Measurements from ENCODE around the gene SESTD1.

SESTD1 gene

GRCh38 chr2:179274749-179275148 lies 10.1 kb upstream of the SESTD1 start:
- peak; percentile 99 for ATAC-seq
- Mint-ChIP-seq H3K4me1 (peaks cover 24% of the 10 kb centered on the region), H3K27me3 (no peaks in the 10 kb centered on the region), H3K4me3 (peak overlapping the region; percentile 13), H3K27ac (peak overlapping the region; percentile 75), H3K36me3 (no peaks in the 10 kb centered on the region), H3K9me3 (no peaks in the 10 kb centered on the region)

GRCh38 chr2:179273461-179273962 lies 8.9 kb upstream of the SESTD1 start:
- no peak for ATAC-seq
- Mint-ChIP-seq H3K27me3 (no peaks in the 10 kb centered on the region), H3K9me3 (no peaks in the 10 kb centered on the region), H3K4me1 (peaks cover 24% of the 10 kb centered on the region), H3K27ac (peak overlapping the region; percentile 75), H3K36me3 (no peaks in the 10 kb centered on the region), H3K4me3 (no peak overlapping the region)

DNA sequence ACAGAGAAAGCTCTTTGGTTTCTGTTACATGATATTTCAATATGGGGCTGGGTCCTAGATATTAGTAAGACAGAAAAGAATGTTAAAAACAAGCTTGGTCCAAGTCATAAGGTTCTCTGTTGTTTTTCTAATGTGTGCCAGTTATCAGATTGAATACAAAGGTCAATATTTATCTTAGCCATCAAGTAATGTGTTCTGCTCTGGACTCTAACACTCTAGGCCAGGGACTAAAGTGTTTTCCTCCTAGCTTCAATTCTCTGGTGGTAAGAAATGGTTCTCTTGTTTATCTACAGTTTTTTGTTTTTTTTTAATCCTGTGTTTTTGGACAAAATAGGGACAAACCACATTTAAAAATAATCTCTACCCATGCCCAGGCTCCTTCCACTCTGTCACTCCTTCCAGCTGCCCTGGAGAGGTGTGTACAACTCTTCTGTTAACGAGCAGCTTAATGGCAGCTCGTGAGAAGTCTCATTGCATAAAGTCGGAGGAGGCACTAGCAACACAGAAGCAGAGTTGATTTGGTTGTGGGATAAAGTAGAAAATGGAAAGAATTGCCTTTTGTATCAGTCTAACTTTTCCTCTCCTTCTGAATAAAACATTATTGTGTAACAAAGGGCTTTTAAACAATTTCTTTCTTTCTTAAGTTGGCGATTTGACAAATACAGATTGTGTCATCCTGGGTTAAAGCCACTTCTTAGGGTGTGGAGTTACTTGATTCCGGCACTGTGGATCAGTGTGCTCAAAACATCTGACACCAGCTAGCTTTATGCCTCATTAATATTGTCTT lies 8.0 kb upstream of the SESTD1 start:
- H3K27ac Mint-ChIP-seq = peak overlapping the region; percentile 75

DNA sequence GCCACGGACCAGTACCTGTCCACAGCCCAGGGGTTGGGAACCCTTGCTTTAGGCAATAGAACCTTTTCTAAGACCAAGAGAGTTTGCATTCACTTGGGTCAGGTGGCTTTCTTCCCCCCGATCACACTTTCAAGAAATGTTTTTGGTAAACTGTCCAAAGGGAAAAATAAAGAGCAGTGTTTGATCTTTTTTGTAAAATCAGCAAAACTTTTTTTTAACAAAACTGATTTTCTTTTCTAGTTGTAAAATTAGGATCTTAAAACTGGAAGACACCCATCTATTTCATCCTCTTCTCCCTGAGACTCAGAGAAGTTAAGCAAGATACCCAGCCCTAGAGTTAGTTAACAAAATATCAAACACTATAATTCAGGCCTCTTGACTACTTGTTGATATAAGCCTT lies 6.1 kb upstream of the SESTD1 start:
- Mint-ChIP-seq H3K27me3 (no peaks in the 10 kb centered on the region), H3K36me3 (no peaks in the 10 kb centered on the region), H3K9me3 (no peaks in the 10 kb centered on the region), H3K27ac (no peak overlapping the region), H3K4me1 (peaks cover 24% of the 10 kb centered on the region), H3K4me3 (no peak overlapping the region)
- ATAC-seq = no peak

More for the DNA sequence above, 8.0 kb upstream of the SESTD1 start:
- Mint-ChIP-seq H3K36me3 (no peaks in the 10 kb centered on the region), H3K4me3 (no peak overlapping the region), H3K9me3 (no peaks in the 10 kb centered on the region), H3K27me3 (no peaks in the 10 kb centered on the region), H3K4me1 (peaks cover 24% of the 10 kb centered on the region)
- ATAC-seq = no peak

DNA sequence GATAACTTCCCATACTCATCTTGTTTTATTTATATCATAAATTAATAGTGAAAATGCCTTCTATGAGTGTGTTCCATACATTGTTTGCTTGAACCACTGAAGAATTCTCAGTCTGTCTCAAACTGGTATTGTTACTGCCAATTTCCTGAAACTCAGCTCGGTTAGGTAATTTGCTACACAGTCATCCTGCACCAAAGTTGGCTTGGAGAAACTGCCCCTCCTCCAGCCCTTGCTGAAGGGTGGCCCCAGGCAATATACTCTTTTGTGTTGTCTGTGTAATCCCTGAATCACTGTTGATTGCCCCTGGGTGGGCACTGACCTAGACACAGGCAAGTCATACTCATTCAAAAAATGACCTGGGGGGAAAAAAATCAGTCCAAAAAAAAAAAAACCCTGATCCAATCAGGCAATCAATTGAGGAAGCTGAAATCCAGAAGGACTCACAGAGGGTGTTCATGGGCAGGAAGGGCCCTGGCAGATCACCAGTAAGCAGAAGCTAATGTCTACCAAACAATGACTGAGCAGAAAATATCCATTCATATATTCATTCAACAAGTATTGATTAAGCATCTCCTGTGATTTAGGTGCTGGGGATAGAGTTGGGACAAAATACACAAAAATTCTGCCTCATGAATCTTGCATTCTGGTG lies 3.8 kb upstream of the SESTD1 start:
- Mint-ChIP-seq H3K27ac (peak overlapping the region; percentile 1), H3K36me3 (no peaks in the 10 kb centered on the region), H3K27me3 (no peaks in the 10 kb centered on the region), H3K9me3 (no peaks in the 10 kb centered on the region), H3K4me3 (no peak overlapping the region), H3K4me1 (peaks cover 8% of the 10 kb centered on the region)
- no peak for ATAC-seq

GRCh38 chr2:179266271-179266670 lies 1.6 kb upstream of the SESTD1 start:
- ATAC-seq = no peak
- H3K9me3 Mint-ChIP-seq = no peaks in the 10 kb centered on the region
- no peaks in the 10 kb centered on the region for H3K27me3 Mint-ChIP-seq
- no peak overlapping the region for H3K4me3 Mint-ChIP-seq
- peak overlapping the region; percentile 4 for H3K27ac Mint-ChIP-seq
- no peaks in the 10 kb centered on the region for H3K36me3 Mint-ChIP-seq
- H3K4me1 Mint-ChIP-seq = peaks cover 15% of the 10 kb centered on the region

DNA sequence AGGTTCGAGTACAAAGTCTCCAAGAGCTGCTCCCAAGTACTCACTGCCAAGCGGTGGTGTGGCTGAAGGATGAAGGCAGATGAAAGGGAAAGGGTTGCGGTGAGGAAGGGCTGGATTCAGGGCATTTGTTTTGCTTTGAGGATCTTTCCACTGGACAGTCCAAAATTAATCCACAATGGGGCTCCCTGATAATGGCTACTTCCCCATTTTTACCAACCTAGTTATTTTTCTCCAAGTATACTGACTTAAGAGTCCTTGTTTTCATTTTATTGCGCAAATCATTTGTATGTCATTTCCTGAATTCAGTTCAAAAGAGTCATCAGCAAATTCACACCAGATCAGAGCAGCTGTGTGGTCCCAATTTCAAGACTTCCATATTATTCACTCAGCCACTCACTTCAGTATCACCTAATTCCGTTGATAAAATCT lies 464 bp upstream of the SESTD1 start:
- peak overlapping the region; percentile 90 for H3K27ac Mint-ChIP-seq
- ATAC-seq = no peak
- H3K9me3 Mint-ChIP-seq = no peaks in the 10 kb centered on the region
- peaks cover 26% of the 10 kb centered on the region for H3K4me1 Mint-ChIP-seq
- H3K27me3 Mint-ChIP-seq = no peaks in the 10 kb centered on the region
- no peaks in the 10 kb centered on the region for H3K36me3 Mint-ChIP-seq
- H3K4me3 Mint-ChIP-seq = peak overlapping the region; percentile 71

- peak overlapping the region; percentile 90 for H3K27ac Mint-ChIP-seq
- peak; percentile 49 for ATAC-seq
- H3K27me3 Mint-ChIP-seq = no peaks in the 10 kb centered on the region
- H3K4me1 Mint-ChIP-seq = peaks cover 29% of the 10 kb centered on the region
- no peaks in the 10 kb centered on the region for H3K36me3 Mint-ChIP-seq
- no peaks in the 10 kb centered on the region for H3K9me3 Mint-ChIP-seq
- peak overlapping the region; percentile 92 for H3K4me3 Mint-ChIP-seq
Measured at GRCh38 chr2:179263446-179264367, 925 bp downstream of the SESTD1 start.

DNA sequence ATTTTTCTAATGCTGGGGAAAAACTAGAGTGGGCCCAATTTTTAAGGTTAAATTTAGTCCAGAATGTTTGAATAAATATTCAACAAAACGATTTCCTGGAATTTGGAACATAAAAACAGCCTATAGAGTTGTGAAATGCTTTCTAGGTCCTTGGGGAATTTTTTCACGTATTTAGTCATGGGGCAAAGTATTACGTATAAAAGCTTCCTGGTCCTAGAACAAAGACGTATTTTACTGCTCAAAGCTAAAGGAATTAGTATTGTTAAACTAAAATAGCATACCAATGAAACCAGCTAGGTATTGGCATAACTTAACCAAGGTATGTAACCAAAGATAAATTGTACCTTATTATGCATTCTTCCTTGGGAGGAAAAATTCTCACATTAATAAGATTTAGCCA lies 1.6 kb downstream of the SESTD1 start:
- Mint-ChIP-seq H3K36me3 (no peaks in the 10 kb centered on the region), H3K27ac (peak overlapping the region; percentile 90), H3K4me1 (peaks cover 36% of the 10 kb centered on the region), H3K27me3 (no peaks in the 10 kb centered on the region), H3K4me3 (peak overlapping the region; percentile 92), H3K9me3 (no peaks in the 10 kb centered on the region)
- ATAC-seq = no peak

GRCh38 chr2:179262077-179262660 lies 2.5 kb downstream of the SESTD1 start:
- Mint-ChIP-seq H3K9me3 (no peaks in the 10 kb centered on the region), H3K4me1 (peaks cover 44% of the 10 kb centered on the region), H3K27ac (no peak overlapping the region), H3K36me3 (no peaks in the 10 kb centered on the region), H3K27me3 (no peaks in the 10 kb centered on the region), H3K4me3 (no peak overlapping the region)
- no peak for ATAC-seq

- Mint-ChIP-seq H3K9me3 (no peaks in the 10 kb centered on the region), H3K4me3 (no peak overlapping the region), H3K4me1 (peaks cover 46% of the 10 kb centered on the region), H3K36me3 (no peaks in the 10 kb centered on the region), H3K27me3 (no peaks in the 10 kb centered on the region), H3K27ac (peak overlapping the region; percentile 27)
- no peak for ATAC-seq
Measured at GRCh38 chr2:179261151-179261825, 3.3 kb downstream of the SESTD1 start.

DNA sequence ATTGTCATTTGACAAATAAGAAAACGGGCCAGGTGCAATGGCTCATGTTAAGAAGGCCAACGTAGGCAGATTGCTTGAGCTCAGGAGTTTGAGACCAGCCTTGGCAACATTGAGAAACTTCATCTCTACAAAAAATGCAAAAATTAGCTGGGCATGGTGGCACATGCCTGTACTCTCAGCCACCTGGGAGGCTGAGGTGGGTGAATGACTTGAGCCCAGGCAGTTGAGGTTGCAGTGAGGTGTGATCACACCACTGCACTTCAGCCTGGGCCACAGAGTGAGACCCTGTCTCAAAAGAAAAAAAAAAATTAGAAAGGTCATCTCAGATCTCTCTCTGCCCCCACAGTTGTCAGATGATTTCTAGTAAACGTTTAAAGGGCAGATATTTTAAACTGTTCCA lies 4.4 kb downstream of the SESTD1 start:
- H3K4me3 Mint-ChIP-seq = no peak overlapping the region
- no peak overlapping the region for H3K27ac Mint-ChIP-seq
- no peaks in the 10 kb centered on the region for H3K36me3 Mint-ChIP-seq
- no peaks in the 10 kb centered on the region for H3K9me3 Mint-ChIP-seq
- H3K4me1 Mint-ChIP-seq = peaks cover 56% of the 10 kb centered on the region
- no peak for ATAC-seq
- no peaks in the 10 kb centered on the region for H3K27me3 Mint-ChIP-seq

DNA sequence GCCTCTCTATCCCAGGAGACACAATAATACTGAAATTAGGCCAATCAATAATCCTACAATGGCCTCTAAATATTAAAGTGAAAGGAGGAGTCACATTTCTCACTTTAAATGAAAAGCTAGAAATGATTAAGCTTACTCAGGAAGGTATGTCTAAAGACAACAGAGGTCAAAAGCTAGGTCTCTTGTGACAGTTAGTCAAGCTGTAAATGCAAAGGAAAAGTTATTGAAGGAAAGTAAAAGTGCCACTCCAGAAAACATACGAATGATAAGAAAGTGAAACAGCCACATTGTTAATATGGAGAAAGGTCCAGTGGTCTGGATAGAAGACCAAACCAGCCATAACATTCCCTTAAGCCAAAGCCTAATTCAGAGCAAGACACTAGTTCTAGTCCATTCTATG lies 9.5 kb downstream of the SESTD1 start:
- Mint-ChIP-seq H3K27ac (peak overlapping the region; percentile 11), H3K36me3 (peaks cover 2% of the 10 kb centered on the region), H3K4me3 (peak overlapping the region; percentile 44), H3K9me3 (no peaks in the 10 kb centered on the region), H3K27me3 (no peaks in the 10 kb centered on the region), H3K4me1 (peaks cover 73% of the 10 kb centered on the region)
- ATAC-seq = no peak

- no peaks in the 10 kb centered on the region for H3K27me3 Mint-ChIP-seq
- peak; percentile 71 for ATAC-seq
- peak overlapping the region; percentile 49 for H3K4me3 Mint-ChIP-seq
- H3K9me3 Mint-ChIP-seq = no peaks in the 10 kb centered on the region
- peak overlapping the region; percentile 83 for H3K27ac Mint-ChIP-seq
- H3K36me3 Mint-ChIP-seq = peaks cover 6% of the 10 kb centered on the region
- peaks cover 74% of the 10 kb centered on the region for H3K4me1 Mint-ChIP-seq
Measured at GRCh38 chr2:179253226-179253625, 11.4 kb downstream of the SESTD1 start.

All from stimulated activated memory B cell treated with anti-CD40 and anti-IgM and Interleukin-4, amounts not matched to agents 10 μg/mL and 1 μg/mL and 100 μg/mL, for 72 hours (primary cell).